ENCODE data around the gene ZNF740. TPM values are rescaled to one million over a fixed set of nuclear protein-coding genes. Genes with fewer than 3 reads are reported as not detected.

ZNF740 gene
- total RNA-seq, 1 experiment from 2014 or later, result 41.2 TPM

DNA sequence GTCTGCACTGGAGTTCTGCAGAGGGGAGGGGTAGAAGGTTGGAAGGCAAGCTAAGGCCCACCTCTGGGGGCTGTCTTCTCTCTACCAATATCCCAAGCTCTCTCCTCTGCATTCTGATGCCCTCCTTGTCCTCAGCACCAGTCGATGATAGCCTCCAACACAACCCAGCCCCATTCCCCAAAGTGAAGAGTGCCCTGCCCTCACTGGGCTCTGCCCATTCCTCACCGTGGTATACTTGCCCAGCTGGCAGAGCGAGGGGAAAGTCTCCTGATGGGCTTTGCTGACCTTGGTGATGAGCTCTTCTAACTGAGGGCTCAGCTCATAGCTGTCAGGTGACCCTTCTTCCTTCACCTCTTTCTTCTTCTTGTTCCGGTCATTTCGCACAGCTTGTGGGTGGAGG is 33.7 kb downstream of the ZNF740 start:
- no peak overlapping the region for H2BK120ac ChIP-seq (ENCODE audit: low read depth, low read length, poor library complexity, severe bottlenecking)
- no peaks in the 10 kb centered on the region for H4K20me1 ChIP-seq (ENCODE audit: control insufficient read depth, insufficient read depth, insufficient read length)
- H3K27ac Mint-ChIP-seq, result peak overlapping the region in 1 of 3 experiments; percentile 31; a peak in 3 of 7 replicates
- H2AK5ac ChIP-seq (ENCODE audit: insufficient read length, low read length), result no peak overlapping the region
- H3K4me1 ChIP-seq (ENCODE audit: insufficient read depth, low read length), result peaks cover 33% of the 10 kb centered on the region; the same call in 1 of the 2 replicates
- H2BK12ac ChIP-seq (ENCODE audit: insufficient read length, low read depth, low read length), result no peak overlapping the region
- H3K23ac ChIP-seq (ENCODE audit: insufficient read length, low read depth, low read length), result no peak overlapping the region
- no peak overlapping the region for H3K4ac ChIP-seq (ENCODE audit: low read depth, low read length)
- no peak overlapping the region for H4K8ac ChIP-seq (replicated peaks; ENCODE audit: insufficient read length, low read depth, low read length)
- H2BK20ac ChIP-seq (ENCODE audit: low read depth, low read length, poor library complexity, severe bottlenecking), result no peak overlapping the region
- H2BK15ac ChIP-seq (ENCODE audit: low read depth, low read length), result no peak overlapping the region
- peaks cover 11% of the 10 kb centered on the region for H3K27me3 Mint-ChIP-seq (ENCODE audit: low read depth)
- no peak overlapping the region for H3K56ac ChIP-seq (ENCODE audit: insufficient read length, low read depth, low read length)
- peaks cover 20 to 59% (median 55%) of the 10 kb centered on the region in 3 experiments; a peak in 6 of 7 replicates for H3K36me3 Mint-ChIP-seq (ENCODE audit: insufficient read depth in 1 of 3, low read depth in 3 of 3)
- H4K5ac ChIP-seq (ENCODE audit: insufficient read length, low read depth, low read length), result no peak overlapping the region
- H3K9me3 Mint-ChIP-seq, result no peaks in the 10 kb centered on the region; a peak in 2 of 5 replicates
- peak overlapping the region in 1 of 2 experiments; percentile 67; a peak in 3 of 5 replicates for H3K4me3 Mint-ChIP-seq
- no peak overlapping the region for H3T11ph ChIP-seq (ENCODE audit: low read length)
- no peak overlapping the region for H4K91ac ChIP-seq (ENCODE audit: insufficient read length, low read depth, low read length)
- no CpG with 5 or more reads among the region's 5 CpGs for WGBS (ENCODE audit: extremely low coverage, insufficient read length, low lambda C conversion rate)
- H3K79me1 ChIP-seq (ENCODE audit: insufficient read depth, low read depth, low read length, poor library complexity, severe bottlenecking), result no peaks in the 10 kb centered on the region
- H3K18ac ChIP-seq (ENCODE audit: insufficient read length, low read depth, low read length), result no peak overlapping the region
- H3K27ac ChIP-seq (ENCODE audit: insufficient read length, low read depth, low read length), result no peak overlapping the region
- H3K79me2 ChIP-seq (ENCODE audit: insufficient read depth, low read length), result peaks cover under 1% of the 10 kb centered on the region; the same call in 1 of the 2 replicates
- H2BK5ac ChIP-seq (ENCODE audit: insufficient read length, low read length), result no peak overlapping the region
- TF ChIP-seq, protein P1, sequence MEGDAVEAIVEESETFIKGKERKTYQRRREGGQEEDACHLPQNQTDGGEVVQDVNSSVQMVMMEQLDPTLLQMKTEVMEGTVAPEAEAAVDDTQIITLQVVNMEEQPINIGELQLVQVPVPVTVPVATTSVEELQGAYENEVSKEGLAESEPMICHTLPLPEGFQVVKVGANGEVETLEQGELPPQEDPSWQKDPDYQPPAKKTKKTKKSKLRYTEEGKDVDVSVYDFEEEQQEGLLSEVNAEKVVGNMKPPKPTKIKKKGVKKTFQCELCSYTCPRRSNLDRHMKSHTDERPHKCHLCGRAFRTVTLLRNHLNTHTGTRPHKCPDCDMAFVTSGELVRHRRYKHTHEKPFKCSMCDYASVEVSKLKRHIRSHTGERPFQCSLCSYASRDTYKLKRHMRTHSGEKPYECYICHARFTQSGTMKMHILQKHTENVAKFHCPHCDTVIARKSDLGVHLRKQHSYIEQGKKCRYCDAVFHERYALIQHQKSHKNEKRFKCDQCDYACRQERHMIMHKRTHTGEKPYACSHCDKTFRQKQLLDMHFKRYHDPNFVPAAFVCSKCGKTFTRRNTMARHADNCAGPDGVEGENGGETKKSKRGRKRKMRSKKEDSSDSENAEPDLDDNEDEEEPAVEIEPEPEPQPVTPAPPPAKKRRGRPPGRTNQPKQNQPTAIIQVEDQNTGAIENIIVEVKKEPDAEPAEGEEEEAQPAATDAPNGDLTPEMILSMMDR (conservative IDR thresholded peaks at IDR 0.05), result no peak
- peak overlapping the region; percentile 9 for H3K4me2 ChIP-seq (ENCODE audit: insufficient read depth, insufficient read length, low read length)
- no peak overlapping the region for H3K9ac ChIP-seq (ENCODE audit: extremely low read depth, insufficient read length, low read length)
- H3K9me3 ChIP-seq (ENCODE audit: control insufficient read depth, low read depth, low read length), result no peaks in the 10 kb centered on the region
- peaks cover 57 to 62% of the 10 kb centered on the region in 2 experiments for H3K4me1 Mint-ChIP-seq
- H3K14ac ChIP-seq (ENCODE audit: insufficient read depth, low read length), result no peak overlapping the region
- H2AFZ ChIP-seq (ENCODE audit: low read length), result no peak overlapping the region
- H3K27me3 ChIP-seq (ENCODE audit: insufficient read depth, low read length), result no peaks in the 10 kb centered on the region; the same call in 1 of the 2 replicates
- no peak for DNase-seq
- peaks cover 5% of the 10 kb centered on the region for H3K23me2 ChIP-seq (ENCODE audit: insufficient read length, low read depth, low read length, poor library complexity, severe bottlenecking)
